ENCODE data around the gene TBC1D22A. TPM values are rescaled to one million over a fixed set of nuclear protein-coding genes. Genes with fewer than 3 reads are reported as not detected.

TBC1D22A gene
- total RNA-seq, 2 experiments from 2014 or later: 33.2 to 34.9 TPM

- POLR2A ChIA-PET: no interaction called here
- H3K27me3 Mint-ChIP-seq: no peaks in the 10 kb centered on the region
- H3K4me1 Mint-ChIP-seq (ENCODE audit: low read depth): no peaks in the 10 kb centered on the region
- H3K27ac Mint-ChIP-seq: no peak overlapping the region
- intact Hi-C loops (cut with micrococcal nuclease): no loop called here
- no peak overlapping the region for H3K4me3 Mint-ChIP-seq
- CTCF ChIA-PET: no interaction called here
- peaks cover 31% of the 10 kb centered on the region for H3K36me3 Mint-ChIP-seq
- DNase-seq: no peak
- peaks cover 2% of the 10 kb centered on the region for H3K9me3 Mint-ChIP-seq
Observed at GRCh38 chr22:47173535-47174021, 411.1 kb downstream of the TBC1D22A start.

- Mint-ChIP-seq H3K27me3 (no peaks in the 10 kb centered on the region), H3K9me3 (peaks cover 6% of the 10 kb centered on the region), H3K36me3 (peaks cover 34% of the 10 kb centered on the region), H3K27ac (no peak overlapping the region), H3K4me1 (ENCODE audit: low read depth) (no peaks in the 10 kb centered on the region), H3K4me3 (no peak overlapping the region)
- intact Hi-C loops (cut with micrococcal nuclease): no loop called here
- DNase-seq: no peak
- ChIA-PET CTCF (no interaction called here), POLR2A (no interaction called here)
Observed at GRCh38 chr22:47174096-47174495, 411.6 kb downstream of the TBC1D22A start.

- no peak overlapping the region for H3K27ac Mint-ChIP-seq
- no peaks in the 10 kb centered on the region for H3K27me3 Mint-ChIP-seq
- peaks cover 6% of the 10 kb centered on the region for H3K9me3 Mint-ChIP-seq
- ChIA-PET POLR2A (no interaction called here), CTCF (no interaction called here)
- no peaks in the 10 kb centered on the region for H3K4me1 Mint-ChIP-seq (ENCODE audit: low read depth)
- H3K36me3 Mint-ChIP-seq: peaks cover 33% of the 10 kb centered on the region
- no peak overlapping the region for H3K4me3 Mint-ChIP-seq
- DNase-seq: no peak
- intact Hi-C loops (cut with micrococcal nuclease): no loop called here
Observed at GRCh38 chr22:47174671-47175112, 412.2 kb downstream of the TBC1D22A start.

- no peak overlapping the region for H3K4me3 Mint-ChIP-seq
- no peak overlapping the region for H3K27ac Mint-ChIP-seq
- intact Hi-C loops (cut with micrococcal nuclease): no loop called here
- POLR2A ChIA-PET: no interaction called here
- H3K27me3 Mint-ChIP-seq: no peaks in the 10 kb centered on the region
- CTCF ChIA-PET: no interaction called here
- no peak for DNase-seq
- peaks cover 26% of the 10 kb centered on the region for H3K36me3 Mint-ChIP-seq
- peaks cover 6% of the 10 kb centered on the region for H3K9me3 Mint-ChIP-seq
- no peaks in the 10 kb centered on the region for H3K4me1 Mint-ChIP-seq (ENCODE audit: low read depth)
Observed at GRCh38 chr22:47175151-47176025, 412.9 kb downstream of the TBC1D22A start.

- intact Hi-C loops (cut with micrococcal nuclease): no loop called here
Observed at GRCh38 chr22:47176026-47176389, 413.6 kb downstream of the TBC1D22A start.

GRCh38 chr22:47176573-47177333 lies 414.3 kb downstream of the TBC1D22A start:
- DNase-seq: no peak
- Mint-ChIP-seq H3K4me3 (no peak overlapping the region), H3K9me3 (peaks cover 13% of the 10 kb centered on the region), H3K27ac (no peak overlapping the region), H3K4me1 (ENCODE audit: low read depth) (no peaks in the 10 kb centered on the region), H3K27me3 (no peaks in the 10 kb centered on the region), H3K36me3 (peaks cover 26% of the 10 kb centered on the region)
- ChIA-PET POLR2A (no interaction called here), CTCF (no interaction called here)
- intact Hi-C loops (cut with micrococcal nuclease): no loop called here

More at GRCh38 chr22:47176026-47176389, 413.6 kb downstream of the TBC1D22A start:
- Mint-ChIP-seq H3K27me3 (no peaks in the 10 kb centered on the region), H3K27ac (no peak overlapping the region), H3K4me1 (ENCODE audit: low read depth) (no peaks in the 10 kb centered on the region), H3K9me3 (peaks cover 9% of the 10 kb centered on the region), H3K36me3 (peaks cover 26% of the 10 kb centered on the region), H3K4me3 (no peak overlapping the region)
- CTCF ChIA-PET: no interaction called here
- POLR2A ChIA-PET: no interaction called here
- DNase-seq: no peak

GRCh38 chr22:47177334-47177815 lies 414.9 kb downstream of the TBC1D22A start:
- ChIA-PET POLR2A (no interaction called here), CTCF (no interaction called here)
- Mint-ChIP-seq H3K4me3 (no peak overlapping the region), H3K36me3 (peaks cover 26% of the 10 kb centered on the region), H3K9me3 (peaks cover 16% of the 10 kb centered on the region), H3K4me1 (ENCODE audit: low read depth) (no peaks in the 10 kb centered on the region), H3K27ac (no peak overlapping the region), H3K27me3 (no peaks in the 10 kb centered on the region)
- no peak for DNase-seq
- intact Hi-C loops (cut with micrococcal nuclease): no loop called here

GRCh38 chr22:47178339-47178738 lies 415.9 kb downstream of the TBC1D22A start:
- peaks cover 28% of the 10 kb centered on the region for H3K36me3 Mint-ChIP-seq
- H3K27me3 Mint-ChIP-seq: no peaks in the 10 kb centered on the region
- DNase-seq: no peak
- ChIA-PET POLR2A (no interaction called here), CTCF (no interaction called here)
- intact Hi-C loops (cut with micrococcal nuclease): no loop called here
- H3K4me3 Mint-ChIP-seq: no peak overlapping the region
- no peak overlapping the region for H3K27ac Mint-ChIP-seq
- H3K9me3 Mint-ChIP-seq: peaks cover 20% of the 10 kb centered on the region
- H3K4me1 Mint-ChIP-seq (ENCODE audit: low read depth): no peaks in the 10 kb centered on the region

- Mint-ChIP-seq H3K4me1 (ENCODE audit: low read depth) (no peaks in the 10 kb centered on the region), H3K9me3 (peaks cover 37% of the 10 kb centered on the region), H3K4me3 (no peak overlapping the region), H3K27ac (no peak overlapping the region), H3K27me3 (no peaks in the 10 kb centered on the region), H3K36me3 (peaks cover 12% of the 10 kb centered on the region)
- CTCF ChIA-PET: no interaction called here
- intact Hi-C loops (cut with micrococcal nuclease): no loop called here
- POLR2A ChIA-PET: no interaction called here
- DNase-seq: no peak
Observed at GRCh38 chr22:47180796-47181195, 418.3 kb downstream of the TBC1D22A start.

GRCh38 chr22:47187176-47187957 lies 424.9 kb downstream of the TBC1D22A start:
- ChIA-PET CTCF (no interaction called here), POLR2A (no interaction called here)
- no peak overlapping the region for H3K27ac Mint-ChIP-seq
- H3K4me1 Mint-ChIP-seq (ENCODE audit: low read depth): no peaks in the 10 kb centered on the region
- H3K27me3 Mint-ChIP-seq: no peaks in the 10 kb centered on the region
- intact Hi-C loops (cut with micrococcal nuclease): no loop called here
- H3K36me3 Mint-ChIP-seq: peaks cover 2% of the 10 kb centered on the region
- peaks cover 27% of the 10 kb centered on the region for H3K9me3 Mint-ChIP-seq
- no peak for DNase-seq
- H3K4me3 Mint-ChIP-seq: no peak overlapping the region

GRCh38 chr22:47188261-47189055 lies 426.0 kb downstream of the TBC1D22A start:
- ChIA-PET CTCF (no interaction called here), POLR2A (no interaction called here)
- no peak overlapping the region for H3K27ac Mint-ChIP-seq
- no peak overlapping the region for H3K4me3 Mint-ChIP-seq
- peaks cover 24% of the 10 kb centered on the region for H3K9me3 Mint-ChIP-seq
- H3K27me3 Mint-ChIP-seq: no peaks in the 10 kb centered on the region
- no peaks in the 10 kb centered on the region for H3K36me3 Mint-ChIP-seq
- no peak for DNase-seq
- no peaks in the 10 kb centered on the region for H3K4me1 Mint-ChIP-seq (ENCODE audit: low read depth)
- intact Hi-C loops (cut with micrococcal nuclease): no loop called here
